HepG2 (cell line): ENCODE results near the gene SRP72. TPM values are rescaled to one million over a fixed set of nuclear protein-coding genes. Genes with fewer than 3 reads are reported as not detected.

Source experiments
- ATAC-seq: fragments of 200-7000 bp; cut with Tn5 transposase; 3 replicates; pipeline ENCODE4 v1.9.1; 2020; ENCODE audit warnings: mild to moderate bottlenecking, moderate library complexity
- BruUV-seq: library from RNA; stranded (reverse); fragments of 400-500 nt; replicated peaks from 2 replicates; lab custom pipeline; 2021; lab: Mats Ljungman, UMichigan
- CTCF ChIA-PET: fragments of 300-600 bp; formaldehyde crosslinking; extraction: SDS; loops from one replicate; lab custom pipeline; 2021; ENCODE audit warnings: low total read pairs, inconsistent platforms, low intra/inter-chr PET ratio; lab: Yijun Ruan, JAX
- POLR2A ChIA-PET: fragments of 350-600 bp; sonication (Branson Sonifier 250); formaldehyde crosslinking; loops from one replicate; lab custom pipeline; 2020; ENCODE audit warnings: antibody characterized with exemption, inconsistent platforms; lab: Yijun Ruan, JAX
- DNase-seq: peaks from one replicate; pipeline ENCODE4 v3.0.0-alpha.2; 2015; ENCODE audit warnings: low spot score
- FAIRE-seq: peaks from 3 replicates; lab custom pipeline; 2011; peaks lifted over from hg19 to GRCh38; lab: Jason Lieb, UNC
- H2AFZ ChIP-seq: one replicate; pipeline ENCODE4 v1.6.1; 2011; ENCODE audit warnings: low read length, inconsistent platforms
- H3K27ac ChIP-seq: fragments of 300-600 bp; 3 replicates; pipeline ENCODE4 v1.8.0; 2011; ENCODE audit warnings: mixed run types, mild to moderate bottlenecking, mixed read lengths, low read length, inconsistent platforms; ENCODE audit not compliant: insufficient read depth; ENCODE audit errors: extremely low read length
- H3K27me3 ChIP-seq, 2 experiments: fragments of 200-600 bp in 1 of 2; 2 replicates in 1 of 2; 3 replicates in 1 of 2; pipeline versions ENCODE4 v1.6.0 to v1.8.0; 2011; ENCODE audit warnings: low read length in 2 of 2, mild to moderate bottlenecking in 2 of 2, moderate library complexity in 2 of 2, inconsistent platforms in 1 of 2; ENCODE audit not compliant: insufficient read depth in 2 of 2, control insufficient read depth in 1 of 2
- H3K36me3 ChIP-seq, 2 experiments: fragments of 200-600 bp in 1 of 2; replicated peaks in 1 of 2; 2 replicates in 1 of 2; 3 replicates in 1 of 2; pipeline versions ENCODE4 v1.5.1 to v1.8.0; 2011; ENCODE audit warnings: low read length in 2 of 2, inconsistent platforms in 1 of 2; ENCODE audit not compliant: insufficient read depth in 2 of 2, control insufficient read depth in 1 of 2
- H3K4me1 ChIP-seq: 2 replicates; pipeline ENCODE4 v1.5.1; 2012; ENCODE audit warnings: low read length, inconsistent platforms; ENCODE audit not compliant: insufficient read depth
- H3K4me2 ChIP-seq: 2 replicates; pipeline ENCODE4 v1.6.0; 2011; ENCODE audit warnings: low read depth, low read length, inconsistent platforms
- H3K4me3 ChIP-seq, 3 experiments: fragments of 200-600 bp in 1 of 3; sonication (generic), shearing (Covaris generic) in 1 of 3; replicated peaks in 1 of 3; 2 replicates each; pipeline ENCODE4 v1.5.1; 2011 to 2016; ENCODE audit warnings: low read length in 3 of 3, inconsistent platforms in 2 of 3, low read depth in 2 of 3, mild to moderate bottlenecking in 2 of 3, control low read depth in 1 of 3, mixed read lengths in 1 of 3; ENCODE audit not compliant: insufficient read depth in 1 of 3
- H3K79me2 ChIP-seq: one replicate; pipeline ENCODE4 v1.6.1; 2011; ENCODE audit warnings: low read length, inconsistent platforms; ENCODE audit not compliant: insufficient read depth
- H3K9ac ChIP-seq: 2 replicates; pipeline ENCODE4 v1.6.0; 2011; ENCODE audit warnings: mild to moderate bottlenecking, low read depth, low read length, inconsistent platforms; ENCODE audit not compliant: insufficient read depth
- H3K9me3 ChIP-seq: 2 replicates; pipeline ENCODE4 v1.5.1; 2012; ENCODE audit warnings: mild to moderate bottlenecking, low read length
- H4K20me1 ChIP-seq: 2 replicates; pipeline ENCODE4 v1.6.0; 2011; ENCODE audit warnings: inconsistent platforms, mild to moderate bottlenecking, low read length, moderate library complexity; ENCODE audit not compliant: insufficient read depth
- AKAP8 ChIP-seq: sonication (generic); formaldehyde crosslinking; IDR thresholded peaks from 2 replicates; pipeline ENCODE4 v1.5.1; 2020; ENCODE audit warnings: mild to moderate bottlenecking, missing genetic modification reagents
- BCL3 ChIP-seq: sonication (generic); formaldehyde crosslinking; IDR thresholded peaks from 2 replicates; pipeline ENCODE4 v1.5.1; 2020; ENCODE audit warnings: mild to moderate bottlenecking, missing genetic modification reagents, moderate library complexity
- CEBPB ChIP-seq: IDR thresholded peaks from 2 replicates; pipeline ENCODE4 v1.6.1; 2011; ENCODE audit warnings: low read depth, low read length, improper control_type of control experiment, borderline replicate concordance
- CSRNP2 ChIP-seq: sonication (generic); formaldehyde crosslinking; conservative IDR thresholded peaks from 2 replicates; pipeline ENCODE4 v1.8.0; 2022; ENCODE audit warnings: low read depth, missing genetic modification reagents
- HNF1B ChIP-seq: sonication (generic); formaldehyde crosslinking; IDR thresholded peaks from 2 replicates; pipeline ENCODE4 v1.5.1; 2020; ENCODE audit warnings: mild to moderate bottlenecking, moderate library complexity, missing genetic modification reagents
- HOXD1 ChIP-seq: sonication (generic); formaldehyde crosslinking; IDR thresholded peaks from 2 replicates; pipeline ENCODE4 v1.5.0; 2020; ENCODE audit warnings: missing genetic modification reagents
- MBD4 ChIP-seq: IDR thresholded peaks from 2 replicates; pipeline ENCODE4 v1.6.1; 2012; ENCODE audit warnings: low read length, inconsistent platforms, borderline replicate concordance
- MIER2 ChIP-seq: IDR thresholded peaks from 2 replicates; pipeline ENCODE4 v1.6.1; 2016; ENCODE audit warnings: missing biosample characterization, missing genetic modification reagents
- RFX5 ChIP-seq: IDR thresholded peaks from 2 replicates; pipeline ENCODE4 v1.6.1; 2011; ENCODE audit warnings: low read depth, low read length, improper control_type of control experiment
- RXRA ChIP-seq: sonication (generic); formaldehyde crosslinking; IDR thresholded peaks from 2 replicates; pipeline ENCODE4 v1.5.1; 2020; ENCODE audit warnings: missing genetic modification reagents
- TEAD2 ChIP-seq: sonication (generic); formaldehyde crosslinking; IDR thresholded peaks from 2 replicates; pipeline ENCODE4 v1.9.0; 2021; ENCODE audit warnings: missing genetic modification reagents
- XBP1 ChIP-seq: sonication (generic); formaldehyde crosslinking; IDR thresholded peaks from 2 replicates; pipeline ENCODE4 v1.5.0; 2020; ENCODE audit warnings: missing genetic modification reagents
- YEATS2 ChIP-seq: sonication (generic); formaldehyde crosslinking; IDR thresholded peaks from 2 replicates; pipeline ENCODE4 v1.4.0; 2020; ENCODE audit warnings: missing genetic modification reagents, borderline replicate concordance
- ZFP1 ChIP-seq: IDR thresholded peaks from 2 replicates; pipeline ENCODE4 v1.6.1; 2016
- ZFP36 ChIP-seq: fragments of 150-350 bp; IDR thresholded peaks from 2 replicates; pipeline ENCODE4 v1.6.1; 2018; ENCODE audit warnings: borderline replicate concordance, low read length, low read depth; ENCODE audit not compliant: partially characterized antibody
- ZNF121 ChIP-seq: sonication (generic); formaldehyde crosslinking; IDR thresholded peaks from 2 replicates; pipeline ENCODE4 v1.5.0; 2020; ENCODE audit warnings: mild to moderate bottlenecking, missing genetic modification reagents
- ZNF598 ChIP-seq: sonication (generic); formaldehyde crosslinking; IDR thresholded peaks from 2 replicates; pipeline ENCODE4 v1.5.1; 2020; ENCODE audit warnings: mild to moderate bottlenecking, missing genetic modification reagents, borderline replicate concordance
- ZNF672 ChIP-seq: sonication (generic); formaldehyde crosslinking; IDR thresholded peaks from 2 replicates; pipeline ENCODE4 v1.8.1; 2022; ENCODE audit warnings: missing genetic modification reagents
- WGBS: methylation state at CpG from one replicate; pipeline ENCODE4 v1.1.6; 2017; ENCODE audit warnings: low lambda C conversion rate; 5-methylcytosine and 5-hydroxymethylcytosine counted together
- in situ Hi-C: cut with HindIII; loops from 2 replicates; pipeline ENCODE4 v1.10.0; 2017; ENCODE audit warnings: low pct_unique_long_range_greater_than_20kb; ENCODE audit not compliant: extremely low pct_ligation_motif_present
- intact Hi-C: fragments of 100-400 bp; cut with micrococcal nuclease; formaldehyde crosslinking; loops from one replicate; pipeline ENCODE4 v1.10.0; 2022; ENCODE audit not compliant: unreplicated experiment
- polyA plus RNA-seq, 8 experiments: library from polyadenylated mRNA; depleted of rRNA in 3 of 8; stranded (reverse) in 7 of 8; unstranded in 1 of 8; fragments of >200 nt; fragmentation: Illumina TruSeq in 4 of 8; extraction: Trizol in 4 of 8; gene quantifications; 2 replicates each; pipeline versions ENCODE4 v1.2.1 to v1.2.3, GENCODE V29; 2011 to 2016; ENCODE audit warnings: low read depth in 4 of 8, missing spikeins in 1 of 8, mixed read lengths in 1 of 8; ENCODE audit not compliant: insufficient read depth in 1 of 8
- total RNA-seq, 5 experiments: library from RNA; depleted of rRNA; stranded (reverse); fragments of >200 nt; fragmentation: Illumina TruSeq; extraction: Trizol; gene quantifications; 2 replicates each; pipeline ENCODE4 v1.2.3, GENCODE V29; 2016; ENCODE audit warnings: low read depth in 1 of 5
- TF ChIP-seq, protein P1 (sequence below): IDR thresholded peaks from 2 replicates; pipeline ENCODE4 v1.6.1; 2012; ENCODE audit warnings: low read depth, low read length, improper control_type of control experiment

The SRP72 gene
- total and polyA plus RNA-seq, 2 of the 13 experiments (the other 11 are each of a cell fraction or from before 2014, with no cell fraction given), result 64.9 to 75.6 TPM

DNA sequence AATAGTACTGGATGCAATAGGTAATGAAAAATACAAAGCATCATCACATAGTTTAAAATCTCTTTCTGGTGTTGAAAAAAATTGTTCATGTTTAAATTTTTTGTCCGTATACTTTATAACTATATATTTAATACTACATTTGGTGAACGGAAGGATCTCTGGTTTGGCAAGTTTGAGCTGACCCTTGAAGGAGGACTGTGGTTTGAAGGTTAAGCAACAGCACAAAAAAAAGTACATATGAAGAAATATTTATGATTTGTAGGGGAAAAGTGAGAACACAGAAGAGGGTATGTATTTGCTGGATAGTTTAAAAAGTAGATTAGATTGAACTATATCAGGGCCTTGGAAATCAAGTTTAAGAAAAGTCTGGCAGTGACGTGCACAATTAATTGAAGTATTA is 13.3 kb downstream of the SRP72 start:
- no peak overlapping the region for H3K4me3 ChIP-seq
- no peak overlapping the region for H2AFZ ChIP-seq
- no peak for FAIRE-seq
- WGBS, result 98% methylated on average over 3 of the region's 3 CpGs
- ChIA-PET POLR2A (interaction anchor here (0.7 to 1.3 kb wide), 2 partner anchors 13 to 45 kb away, joined by 3 read pairs; partner anchors contain the start of genes PAICS and PPAT), CTCF (no interaction called here)
- H3K79me2 ChIP-seq, result no peaks in the 10 kb centered on the region
- no peak for ATAC-seq
- no peak for TF ChIP-seq YEATS2 (CRISPR knock-in tag)
- no peak for TF ChIP-seq RXRA (CRISPR knock-in tag)
- TF ChIP-seq ZNF121, result no peak
- TF ChIP-seq HOXD1, result no peak
- TF ChIP-seq CSRNP2 (CRISPR knock-in tag), result no peak
- TF ChIP-seq HNF1B (CRISPR knock-in tag), result no peak
- TF ChIP-seq CEBPB, result no peak
- TF ChIP-seq TEAD2, result no peak
- TF ChIP-seq MIER2 (CRISPR knock-in tag), result no peak
- TF ChIP-seq XBP1, result no peak
- TF ChIP-seq ZNF672 (CRISPR knock-in tag), result no peak
- TF ChIP-seq ZNF598 (CRISPR knock-in tag), result no peak
- TF ChIP-seq BCL3 (CRISPR knock-in tag), result no peak
- TF ChIP-seq RFX5, result no peak
- TF ChIP-seq AKAP8 (CRISPR knock-in tag), result no peak
- TF ChIP-seq, protein P1, sequence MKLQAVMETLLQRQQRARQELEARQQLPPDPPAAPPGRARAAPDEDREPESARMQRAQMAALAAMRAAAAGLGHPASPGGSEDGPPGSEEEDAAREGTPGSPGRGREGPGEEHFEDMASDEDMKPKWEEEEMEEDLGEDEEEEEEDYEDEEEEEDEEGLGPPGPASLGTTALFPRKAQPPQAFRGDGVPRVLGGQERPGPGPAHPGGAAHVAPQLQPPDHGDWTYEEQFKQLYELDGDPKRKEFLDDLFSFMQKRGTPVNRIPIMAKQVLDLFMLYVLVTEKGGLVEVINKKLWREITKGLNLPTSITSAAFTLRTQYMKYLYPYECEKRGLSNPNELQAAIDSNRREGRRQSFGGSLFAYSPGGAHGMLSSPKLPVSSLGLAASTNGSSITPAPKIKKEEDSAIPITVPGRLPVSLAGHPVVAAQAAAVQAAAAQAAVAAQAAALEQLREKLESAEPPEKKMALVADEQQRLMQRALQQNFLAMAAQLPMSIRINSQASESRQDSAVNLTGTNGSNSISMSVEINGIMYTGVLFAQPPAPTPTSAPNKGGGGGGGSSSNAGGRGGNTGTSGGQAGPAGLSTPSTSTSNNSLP, result no peak
- TF ChIP-seq ZFP36, result no peak
- no peak for TF ChIP-seq MBD4
- no peak for TF ChIP-seq ZFP1
- no peaks in the 10 kb centered on the region for H3K9me3 ChIP-seq
- H3K4me2 ChIP-seq, result no peak overlapping the region
- no peaks in the 10 kb centered on the region for H4K20me1 ChIP-seq
- peaks cover 7 to 54% of the 10 kb centered on the region in 2 experiments for H3K36me3 ChIP-seq
- H3K27ac ChIP-seq, result no peak overlapping the region
- DNase-seq, result no peak
- no peak overlapping the region for H3K9ac ChIP-seq
- no peaks in the 10 kb centered on the region for H3K4me1 ChIP-seq
- BruUV-seq, result no TSS peak
- H3K27me3 ChIP-seq, result no peaks in the 10 kb centered on the region; a peak in 1 of 5 replicates
- intact Hi-C loops, result no loop called here
- in situ Hi-C loops, result no loop called here
